PC-9 (cell line): Measurements from ENCODE around the gene KAT7.

Source experiments
- CTCF ChIP-seq: fragments of 200-600 bp; sonication (generic); conservative IDR thresholded peaks from 2 replicates; pipeline ENCODE4 v1.6.1; 2017; ENCODE audit warnings: mixed run types, antibody characterized with exemption, mild to moderate bottlenecking, moderate library complexity
- EZH2 ChIP-seq: fragments of 200-600 bp; sonication (generic); IDR thresholded peaks from 2 replicates; pipeline ENCODE4 v1.8.0; 2017; ENCODE audit warnings: antibody characterized with exemption, low read depth

- TF ChIP-seq CTCF, result no peak
- no peak for TF ChIP-seq EZH2
These were observed 31.9 kb upstream of the KAT7 start for GRCh38 chr17:49756323-49757150.
